Measurements from ENCODE around the gene B4GALNT2.
"Not testable (repeated sequence)": the region's sequence is repeated elsewhere in the genome, so short reads cannot be mapped to it uniquely, and the experiment has no call there.

The B4GALNT2 gene

GRCh38 chr17:49132699-49133364 lies at the start of gene B4GALNT2:
Gene B4GALNT2 (plus strand): TSS chr17:49132769. CDS start chr17:49132793, 24 bp downstream.
- no peak within 1 kb of the TSS for H3K4me3 ChIP-seq (ENCODE audit: insufficient read depth, low read length, poor library complexity, severe bottlenecking)
- H2AFZ ChIP-seq (ENCODE audit: low read depth, low read length, severe bottlenecking): no peak within 1 kb of the TSS
- no peaks in the 10 kb centered on the region for H3K9me3 ChIP-seq (ENCODE audit: insufficient read depth, low read length)
- no peak within 1 kb of the TSS for H3K27ac ChIP-seq (ENCODE audit: low read depth, low read length)
- no peaks in the 10 kb centered on the region for H3K9me2 ChIP-seq (replicated peaks; ENCODE audit: insufficient read depth, low read length)
- no peaks in the 10 kb centered on the region for H4K20me1 ChIP-seq (ENCODE audit: low read depth, low read length)
- no peaks in the 10 kb centered on the region for H3K27me3 ChIP-seq (ENCODE audit: low read length)
- no peak within 1 kb of the TSS for H3K4me2 ChIP-seq (ENCODE audit: low read depth, low read length, poor library complexity, severe bottlenecking)
- TF ChIP-seq CTCF (IDR thresholded peaks at IDR 0.05; ENCODE audit: insufficient read depth, low read length, poor library complexity, severe bottlenecking) (no peak), EZH2phosphoT487 (conservative IDR thresholded peaks at IDR 0.05; ENCODE audit: low read length) (no peak)
- H3F3A ChIP-seq (ENCODE audit: insufficient read depth): no peaks in the 10 kb centered on the region
- no peak within 1 kb of the TSS for H3K9ac ChIP-seq (ENCODE audit: low read length)
- no peaks in the 10 kb centered on the region for H3K36me3 ChIP-seq (ENCODE audit: low read length)
- no peaks in the 10 kb centered on the region for H3K79me2 ChIP-seq (ENCODE audit: insufficient read depth, low read length)

- not testable (repeated sequence) for H2AFZ ChIP-seq (ENCODE audit: low read depth, low read length, severe bottlenecking); H3K79me2 ChIP-seq (ENCODE audit: insufficient read depth, low read length); H3K27me3 ChIP-seq (ENCODE audit: low read length); H3K9me3 ChIP-seq (ENCODE audit: insufficient read depth, low read length); H3K9me2 ChIP-seq (replicated peaks; ENCODE audit: insufficient read depth, low read length); H3K27ac ChIP-seq (ENCODE audit: low read depth, low read length); H3F3A ChIP-seq (ENCODE audit: insufficient read depth); H3K36me3 ChIP-seq (ENCODE audit: low read length); H3K4me3 ChIP-seq (ENCODE audit: insufficient read depth, low read length, poor library complexity, severe bottlenecking); H4K20me1 ChIP-seq (ENCODE audit: low read depth, low read length); H3K9ac ChIP-seq (ENCODE audit: low read length); H3K4me2 ChIP-seq (ENCODE audit: low read depth, low read length, poor library complexity, severe bottlenecking)
Measured at GRCh38 chr17:49085046-49085445, 47.5 kb upstream of the B4GALNT2 start.

GRCh38 chr17:49085565-49086315 lies 46.8 kb upstream of the B4GALNT2 start:
- no peaks in the 10 kb centered on the region for H4K20me1 ChIP-seq (ENCODE audit: low read depth, low read length)
- no peak overlapping the region for H2AFZ ChIP-seq (ENCODE audit: low read depth, low read length, severe bottlenecking)
- H3K9me3 ChIP-seq (ENCODE audit: insufficient read depth, low read length): no peaks in the 10 kb centered on the region
- H3K79me2 ChIP-seq (ENCODE audit: insufficient read depth, low read length): no peaks in the 10 kb centered on the region
- H3K4me2 ChIP-seq (ENCODE audit: low read depth, low read length, poor library complexity, severe bottlenecking): no peak overlapping the region
- TF ChIP-seq EZH2phosphoT487 (conservative IDR thresholded peaks at IDR 0.05; ENCODE audit: low read length) (no peak), CTCF (IDR thresholded peaks at IDR 0.05; ENCODE audit: insufficient read depth, low read length, poor library complexity, severe bottlenecking) (no peak)
- no peaks in the 10 kb centered on the region for H3F3A ChIP-seq (ENCODE audit: insufficient read depth)
- no peaks in the 10 kb centered on the region for H3K36me3 ChIP-seq (ENCODE audit: low read length)
- H3K9me2 ChIP-seq (replicated peaks; ENCODE audit: insufficient read depth, low read length): no peaks in the 10 kb centered on the region
- H3K27me3 ChIP-seq (ENCODE audit: low read length): no peaks in the 10 kb centered on the region
- no peak overlapping the region for H3K4me3 ChIP-seq (ENCODE audit: insufficient read depth, low read length, poor library complexity, severe bottlenecking)
- no peak overlapping the region for H3K27ac ChIP-seq (ENCODE audit: low read depth, low read length)
- no peak overlapping the region for H3K9ac ChIP-seq (ENCODE audit: low read length)

GRCh38 chr17:49086316-49086605 lies 46.3 kb upstream of the B4GALNT2 start:
- Histone ChIP-seq H3K27me3 (ENCODE audit: low read length) (no peaks in the 10 kb centered on the region), H3F3A (ENCODE audit: insufficient read depth) (no peaks in the 10 kb centered on the region), H2AFZ (ENCODE audit: low read depth, low read length, severe bottlenecking) (no peak overlapping the region), H3K4me3 (ENCODE audit: insufficient read depth, low read length, poor library complexity, severe bottlenecking) (no peak overlapping the region), H3K36me3 (ENCODE audit: low read length) (no peaks in the 10 kb centered on the region), H3K27ac (ENCODE audit: low read depth, low read length) (no peak overlapping the region), H4K20me1 (ENCODE audit: low read depth, low read length) (no peaks in the 10 kb centered on the region), H3K9me2 (replicated peaks; ENCODE audit: insufficient read depth, low read length) (no peaks in the 10 kb centered on the region), H3K4me2 (ENCODE audit: low read depth, low read length, poor library complexity, severe bottlenecking) (no peak overlapping the region), H3K9ac (ENCODE audit: low read length) (no peak overlapping the region), H3K79me2 (ENCODE audit: insufficient read depth, low read length) (no peaks in the 10 kb centered on the region), H3K9me3 (ENCODE audit: insufficient read depth, low read length) (no peaks in the 10 kb centered on the region)
- TF ChIP-seq CTCF (IDR thresholded peaks at IDR 0.05; ENCODE audit: insufficient read depth, low read length, poor library complexity, severe bottlenecking) (no peak), EZH2phosphoT487 (conservative IDR thresholded peaks at IDR 0.05; ENCODE audit: low read length) (no peak)
